ACC112 (cell line): Measurements from ENCODE around the gene EXTL1.

Source experiments
- H2AFZ ChIP-seq: fragments of 200-600 bp; sonication (generic); one replicate; pipeline ENCODE4 v1.6.0; 2017; ENCODE audit warnings: antibody characterized with exemption, low read length; ENCODE audit not compliant: unreplicated experiment
- H3K27ac ChIP-seq: fragments of 200-600 bp; sonication (generic); 2 replicates; pipeline ENCODE4 v1.5.1; 2014; ENCODE audit warnings: low read depth, mild to moderate bottlenecking, antibody characterized with exemption, low read length, moderate library complexity
- H3K27me3 ChIP-seq: fragments of 200-600 bp; sonication (generic); 2 replicates; pipeline ENCODE4 v1.6.1; 2014; ENCODE audit warnings: mild to moderate bottlenecking, antibody characterized with exemption, low read length, moderate library complexity, mixed read lengths; ENCODE audit not compliant: insufficient read depth
- H3K36me3 ChIP-seq: fragments of 200-600 bp; sonication (generic); 2 replicates; pipeline ENCODE4 v1.6.1; 2016; ENCODE audit warnings: mild to moderate bottlenecking, antibody characterized with exemption, low read length, moderate library complexity, mixed read lengths; ENCODE audit not compliant: insufficient read depth
- H3K4me1 ChIP-seq: fragments of 200-600 bp; sonication (generic); one replicate; pipeline ENCODE4 v1.6.1; 2016; ENCODE audit warnings: low read length, mixed read lengths; ENCODE audit not compliant: insufficient read depth, unreplicated experiment, control insufficient read depth
- H3K4me3 ChIP-seq: fragments of 200-600 bp; sonication (generic); 2 replicates; pipeline ENCODE4 v1.5.1; 2014; ENCODE audit warnings: mild to moderate bottlenecking, low read depth, low read length
- H3K79me2 ChIP-seq: fragments of 200-600 bp; sonication (generic); one replicate; pipeline ENCODE4 v1.6.0; 2016; ENCODE audit warnings: low read length; ENCODE audit not compliant: control insufficient read depth, unreplicated experiment, insufficient read depth

EXTL1 gene

GRCh38 chr1:26070963-26071342, 49.4 kb downstream of the EXTL1 start:
- Histone ChIP-seq H2AFZ (no peak overlapping the region), H3K79me2 (no peaks in the 10 kb centered on the region), H3K36me3 (no peaks in the 10 kb centered on the region), H3K4me1 (no peaks in the 10 kb centered on the region), H3K27ac (no peak overlapping the region), H3K4me3 (no peak overlapping the region), H3K27me3 (peaks cover 48% of the 10 kb centered on the region)

- Histone ChIP-seq H3K4me1 (no peaks in the 10 kb centered on the region), H3K36me3 (no peaks in the 10 kb centered on the region), H3K27ac (no peak overlapping the region), H3K27me3 (peaks cover 44% of the 10 kb centered on the region), H3K79me2 (no peaks in the 10 kb centered on the region), H3K4me3 (no peak overlapping the region), H2AFZ (no peak overlapping the region)
Observed at GRCh38 chr1:26072305-26072704, 50.7 kb downstream of the EXTL1 start.

DNA sequence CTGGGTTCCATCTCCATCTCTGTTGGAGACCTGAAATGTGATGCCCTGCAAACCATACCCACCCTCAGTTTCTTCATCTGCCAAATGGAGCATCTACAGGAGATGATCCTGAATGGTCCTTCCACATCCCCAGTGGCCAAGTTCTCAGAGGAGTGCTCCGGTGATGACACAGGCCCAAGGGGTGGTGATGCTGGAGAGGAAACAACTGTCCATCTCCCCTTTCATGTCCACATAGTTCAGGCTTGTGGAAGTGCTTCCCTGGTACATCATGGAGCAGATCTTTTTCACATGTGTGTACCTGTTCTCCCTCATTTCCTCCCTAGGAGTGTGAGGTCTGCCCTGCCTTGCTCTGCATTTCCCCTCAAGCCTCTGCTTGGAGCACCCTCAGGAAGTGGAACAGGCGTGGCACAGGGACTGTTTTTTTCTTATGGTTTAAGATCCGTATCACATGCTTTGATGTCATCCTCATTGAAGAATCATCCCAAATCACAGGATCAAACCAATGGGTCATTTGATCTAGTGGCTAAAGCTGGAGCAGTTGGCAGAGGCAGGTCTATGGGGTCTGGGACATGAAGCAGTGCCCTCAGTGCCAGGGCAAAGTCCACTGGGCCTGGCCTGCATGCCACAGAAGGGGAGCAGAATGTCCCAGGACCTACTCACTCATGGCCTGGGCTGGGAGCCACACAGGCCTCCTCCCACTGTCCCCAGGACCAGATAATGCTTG, 54.0 kb downstream of the EXTL1 start:
- H3K27ac ChIP-seq: no peak overlapping the region
- H3K79me2 ChIP-seq: no peaks in the 10 kb centered on the region
- H3K4me1 ChIP-seq: no peaks in the 10 kb centered on the region
- H3K36me3 ChIP-seq: no peaks in the 10 kb centered on the region
- peaks cover 30% of the 10 kb centered on the region for H3K27me3 ChIP-seq
- no peak overlapping the region for H2AFZ ChIP-seq
- no peak overlapping the region for H3K4me3 ChIP-seq

- H3K79me2 ChIP-seq: no peaks in the 10 kb centered on the region
- H3K27ac ChIP-seq: no peak overlapping the region
- H3K36me3 ChIP-seq: no peaks in the 10 kb centered on the region
- no peak overlapping the region for H3K4me3 ChIP-seq
- H3K27me3 ChIP-seq: peaks cover 19% of the 10 kb centered on the region
- H2AFZ ChIP-seq: no peak overlapping the region
- no peaks in the 10 kb centered on the region for H3K4me1 ChIP-seq
Observed at GRCh38 chr1:26077524-26077923, 55.9 kb downstream of the EXTL1 start.

DNA sequence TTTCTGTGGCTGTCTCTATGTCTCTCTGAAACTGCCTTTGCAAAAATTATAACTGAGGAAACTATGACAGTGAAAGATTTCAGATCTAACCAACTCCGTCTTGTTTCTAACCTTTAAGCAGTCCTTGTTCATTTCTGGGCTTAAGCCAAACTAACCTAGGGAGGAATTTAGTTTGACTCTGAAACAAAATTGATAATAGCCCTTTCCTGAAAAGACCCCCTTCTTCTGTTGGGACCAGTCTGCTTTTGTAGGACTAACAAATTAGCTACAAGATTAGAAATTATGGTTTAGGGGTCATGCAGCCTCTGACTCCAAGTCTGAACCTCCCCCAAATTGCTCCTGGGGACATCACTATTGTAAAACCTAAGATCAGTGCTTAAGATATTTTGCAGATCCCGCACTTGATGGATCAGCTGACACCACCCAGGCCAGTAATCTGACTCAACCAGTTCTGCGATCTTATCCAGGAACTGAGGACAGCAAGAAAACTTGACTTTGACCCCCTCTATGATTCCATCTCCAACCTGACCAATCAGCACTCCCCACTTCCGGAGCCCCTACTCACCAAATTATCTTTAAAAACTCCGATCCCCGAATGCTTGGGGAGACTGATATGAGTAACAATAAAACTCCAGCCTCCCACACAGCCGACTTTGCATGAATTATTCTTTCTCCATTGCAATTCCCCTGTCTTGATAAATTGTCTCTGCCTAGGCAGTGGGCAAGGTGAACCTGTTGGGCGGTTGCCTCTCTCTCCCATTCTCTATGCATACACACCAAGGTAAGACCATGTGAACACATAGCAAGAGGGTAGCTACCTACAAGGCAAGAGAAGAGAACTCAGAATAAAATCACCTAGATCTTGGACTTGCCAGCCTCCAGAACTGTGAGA, 57.0 kb downstream of the EXTL1 start:
- H2AFZ ChIP-seq: no peak overlapping the region

GRCh38 chr1:26079178-26079563, 57.6 kb downstream of the EXTL1 start:
- no peak overlapping the region for H2AFZ ChIP-seq
- no peaks in the 10 kb centered on the region for H3K4me1 ChIP-seq
- peaks cover 8% of the 10 kb centered on the region for H3K27me3 ChIP-seq
- H3K4me3 ChIP-seq: no peak overlapping the region
- H3K79me2 ChIP-seq: no peaks in the 10 kb centered on the region
- H3K36me3 ChIP-seq: no peaks in the 10 kb centered on the region
- H3K27ac ChIP-seq: no peak overlapping the region

More for the DNA sequence above, 57.0 kb downstream of the EXTL1 start:
- no peaks in the 10 kb centered on the region for H3K36me3 ChIP-seq
- H3K4me1 ChIP-seq: no peaks in the 10 kb centered on the region
- H3K27ac ChIP-seq: no peak overlapping the region
- H3K27me3 ChIP-seq: peaks cover 9% of the 10 kb centered on the region; the same call in 1 of the 2 replicates
- H3K4me3 ChIP-seq: no peak overlapping the region
- no peaks in the 10 kb centered on the region for H3K79me2 ChIP-seq

DNA sequence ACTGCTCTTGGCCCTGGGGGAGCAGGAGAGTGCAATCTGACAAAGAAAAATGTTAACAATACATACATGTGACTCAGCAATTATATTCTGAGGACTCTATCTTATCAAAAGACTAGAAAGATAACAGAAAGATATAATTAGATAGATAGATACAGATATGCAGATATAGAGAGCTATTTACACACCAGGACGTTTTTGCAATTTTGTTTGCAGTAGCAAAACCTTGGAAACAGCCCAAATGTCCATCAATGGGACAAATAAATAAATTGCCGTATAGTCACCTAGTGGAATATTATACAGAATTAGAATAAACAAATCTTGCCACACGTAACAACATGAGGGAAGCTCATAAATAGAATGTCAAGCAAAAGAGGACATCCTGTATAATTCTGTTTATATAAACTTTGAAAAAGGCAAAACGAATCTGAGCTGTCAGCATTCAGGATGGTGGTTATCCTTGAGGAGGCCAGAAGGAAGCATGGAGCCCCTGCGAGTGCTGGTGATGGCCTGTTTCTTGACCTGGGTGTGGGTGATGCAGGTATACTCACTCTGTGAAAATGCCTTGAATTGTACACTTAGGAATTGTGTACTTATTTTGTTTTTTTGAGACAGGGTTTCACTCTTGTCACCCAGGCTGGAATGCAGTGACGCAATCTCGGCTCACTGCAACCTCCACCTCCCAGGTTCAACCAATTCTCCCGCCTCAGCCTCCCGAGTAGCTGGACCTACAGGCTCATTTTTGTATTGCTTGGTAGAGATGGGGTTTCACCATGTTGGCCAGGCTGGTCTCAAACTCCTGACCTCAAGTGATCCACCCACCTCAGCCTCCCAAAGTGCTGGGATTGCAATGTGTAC, 58.6 kb downstream of the EXTL1 start:
- H3K79me2 ChIP-seq: no peaks in the 10 kb centered on the region
- H3K4me1 ChIP-seq: no peaks in the 10 kb centered on the region
- H3K27ac ChIP-seq: no peak overlapping the region
- no peaks in the 10 kb centered on the region for H3K36me3 ChIP-seq
- H3K4me3 ChIP-seq: no peak overlapping the region
- H3K27me3 ChIP-seq: peaks cover 12% of the 10 kb centered on the region
- H2AFZ ChIP-seq: no peak overlapping the region

DNA sequence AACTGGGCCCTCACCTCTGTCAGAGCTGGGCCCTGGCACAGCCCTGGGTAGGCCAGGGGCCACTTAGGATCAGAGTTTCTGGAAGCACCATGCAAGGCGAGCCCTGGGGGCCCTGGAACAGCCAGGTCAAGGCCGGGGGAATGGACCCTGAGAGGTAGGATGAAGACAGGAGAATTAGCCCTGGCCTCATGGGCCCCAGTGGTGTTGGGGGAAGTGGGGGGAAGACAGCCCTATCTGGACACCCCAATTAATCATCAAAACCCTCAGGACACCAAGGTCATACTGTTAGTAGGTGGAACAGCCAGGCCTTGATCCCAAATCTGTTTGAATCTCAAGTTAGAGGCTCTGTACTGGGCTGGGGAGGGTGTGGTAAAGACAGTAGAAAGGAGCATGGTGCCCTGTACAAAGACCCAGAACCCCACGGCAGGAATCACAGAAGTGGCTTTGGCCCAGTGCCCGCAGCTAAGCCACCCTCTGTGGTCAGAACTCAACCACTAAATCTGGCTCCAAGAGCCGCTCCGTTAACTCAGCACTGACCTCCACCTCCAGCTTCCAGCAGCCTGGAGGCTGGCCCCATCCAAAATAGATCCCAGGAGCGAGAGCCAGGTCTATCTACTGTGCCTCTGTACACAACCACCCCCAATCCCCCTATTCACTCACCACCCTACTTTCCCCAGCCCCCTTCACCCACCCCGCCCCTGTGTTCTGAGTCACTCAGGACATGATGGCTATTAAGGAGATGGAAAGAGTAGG, 59.9 kb downstream of the EXTL1 start:
- H2AFZ ChIP-seq: no peak overlapping the region

GRCh38 chr1:26082020-26082350, 60.4 kb downstream of the EXTL1 start:
- H3K4me3 ChIP-seq: no peak overlapping the region
- no peaks in the 10 kb centered on the region for H3K79me2 ChIP-seq
- no peaks in the 10 kb centered on the region for H3K4me1 ChIP-seq
- no peaks in the 10 kb centered on the region for H3K36me3 ChIP-seq
- H3K27ac ChIP-seq: no peak overlapping the region
- peaks cover 12% of the 10 kb centered on the region for H3K27me3 ChIP-seq
- H2AFZ ChIP-seq: no peak overlapping the region

More for the DNA sequence above, 59.9 kb downstream of the EXTL1 start:
- no peak overlapping the region for H3K4me3 ChIP-seq
- no peaks in the 10 kb centered on the region for H3K36me3 ChIP-seq
- peaks cover 12% of the 10 kb centered on the region for H3K27me3 ChIP-seq
- H3K79me2 ChIP-seq: no peaks in the 10 kb centered on the region
- no peak overlapping the region for H3K27ac ChIP-seq
- H3K4me1 ChIP-seq: no peaks in the 10 kb centered on the region

- Histone ChIP-seq H3K27me3 (peaks cover 12% of the 10 kb centered on the region), H3K27ac (no peak overlapping the region), H3K36me3 (no peaks in the 10 kb centered on the region), H3K4me1 (no peaks in the 10 kb centered on the region), H3K4me3 (no peak overlapping the region), H3K79me2 (no peaks in the 10 kb centered on the region), H2AFZ (no peak overlapping the region)
Observed at GRCh38 chr1:26083208-26083607, 61.6 kb downstream of the EXTL1 start.
